HG03439 (cell line): ENCODE results near the gene NHLRC4.

Experiments
- ATAC-seq: cut with Tn5 transposase; IDR thresholded peaks from one replicate; pipeline ENCODE4 v1.9.1; 2021; ENCODE audit warnings: mild to moderate bottlenecking, moderate library complexity; ENCODE audit not compliant: unreplicated experiment

Gene NHLRC4

DNA sequence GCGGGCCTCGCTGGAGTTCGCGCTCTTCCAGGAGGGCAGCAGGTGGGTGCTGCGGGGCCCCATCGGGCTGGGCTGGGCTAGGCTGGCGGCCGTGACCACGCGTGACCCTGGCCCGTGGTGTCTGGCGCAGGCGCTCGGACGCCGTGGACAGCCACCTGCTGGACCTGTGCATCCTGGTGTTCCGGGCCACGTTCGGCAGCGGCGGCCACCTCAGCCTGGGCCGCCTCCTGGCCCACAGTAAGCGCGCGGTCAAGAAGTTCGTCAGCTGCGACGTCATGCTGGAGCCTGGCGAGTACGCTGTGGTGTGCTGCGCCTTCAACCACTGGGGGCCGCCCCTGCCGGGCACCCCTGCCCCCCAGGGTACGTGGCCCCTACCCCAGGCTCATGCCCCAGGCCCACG is 14.6 kb upstream of the NHLRC4 start:
- ATAC-seq, result no peak

DNA sequence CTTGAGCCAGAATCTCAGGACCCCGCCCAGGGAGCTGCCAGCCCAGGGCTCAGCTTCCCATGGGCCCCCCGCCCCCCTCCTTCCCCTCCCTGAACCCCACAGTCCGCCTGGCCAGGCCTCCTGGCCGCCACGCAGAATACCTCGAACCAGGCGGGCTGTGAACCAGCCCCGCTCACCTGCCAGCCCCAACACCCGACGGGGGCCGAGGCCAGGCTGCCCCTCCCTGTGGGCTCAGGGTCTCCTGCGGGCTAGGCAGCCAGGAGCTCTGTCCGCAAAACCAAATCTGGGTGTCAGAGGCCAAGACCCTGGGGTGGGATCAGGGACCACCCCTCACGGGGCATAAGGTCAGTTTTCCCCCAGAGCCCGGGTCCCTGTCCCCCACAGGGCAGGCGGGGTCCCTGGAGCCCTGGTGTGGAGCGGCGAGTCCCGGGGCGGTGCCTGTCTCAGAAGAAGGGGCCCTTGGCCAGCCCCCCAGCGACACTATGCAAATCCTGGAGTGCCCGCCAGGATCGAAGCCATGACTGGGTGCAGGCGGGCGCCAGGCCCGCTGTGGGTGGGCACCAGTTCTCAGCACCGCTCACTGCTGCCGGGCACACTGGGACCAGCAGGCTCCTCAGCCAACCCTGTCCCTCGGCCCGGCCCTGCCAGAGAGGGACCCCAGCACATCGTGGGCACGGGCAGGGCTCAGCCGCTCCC is 13.1 kb upstream of the NHLRC4 start:
- no peak for ATAC-seq

DNA sequence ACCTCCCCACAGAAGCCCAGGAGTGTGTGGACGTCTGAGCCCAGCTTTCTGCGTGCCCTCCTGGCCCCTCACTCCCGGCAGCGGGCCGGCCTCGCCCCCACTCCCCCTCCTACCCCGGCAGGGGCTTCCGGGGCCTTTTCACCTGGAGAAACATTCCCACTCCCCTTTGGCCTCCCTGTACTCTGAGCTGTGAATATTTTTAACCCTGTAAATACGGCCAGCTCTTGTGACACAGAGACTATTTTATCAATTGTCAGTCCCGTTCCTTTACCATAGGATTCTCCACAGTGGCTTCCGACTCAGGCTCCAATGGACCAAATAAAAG is 12.5 kb upstream of the NHLRC4 start:
- no peak for ATAC-seq

DNA sequence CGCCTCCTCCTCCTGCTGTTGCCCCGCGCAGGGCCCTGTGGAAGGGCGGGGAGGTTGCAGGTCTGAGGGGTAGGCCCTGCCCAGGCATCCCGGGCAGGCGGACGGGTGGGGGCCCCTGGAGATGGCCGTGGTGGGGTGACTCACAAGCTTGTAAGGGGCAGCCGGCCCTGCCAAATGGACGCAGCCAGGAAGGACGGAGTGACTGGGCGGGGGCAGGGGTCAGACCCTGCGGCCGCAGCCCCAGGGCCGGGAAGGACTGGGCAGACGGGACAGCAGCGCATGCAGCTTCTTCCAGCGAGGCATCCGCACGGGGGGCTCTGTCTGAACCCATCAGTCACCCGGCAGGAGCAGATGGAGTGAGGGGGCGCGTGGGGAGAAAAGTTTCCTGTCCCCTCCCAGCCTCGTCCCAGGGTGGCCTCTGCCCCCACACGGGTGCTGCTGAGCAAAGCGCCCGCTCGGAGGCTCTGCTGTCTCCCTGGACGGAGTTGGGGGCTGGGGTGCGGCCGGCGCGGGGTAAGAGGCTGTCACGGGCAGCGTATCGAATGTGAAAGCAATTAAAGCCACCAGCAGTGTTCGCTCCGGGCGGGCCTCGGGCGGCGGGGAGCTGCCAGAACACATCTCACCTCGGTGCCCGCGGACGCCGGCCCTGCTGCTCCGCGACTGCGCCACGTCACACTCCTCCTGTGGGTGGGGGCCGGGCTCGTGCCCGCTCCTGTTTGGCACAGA is 12.0 kb upstream of the NHLRC4 start:
- ATAC-seq, result no peak

DNA sequence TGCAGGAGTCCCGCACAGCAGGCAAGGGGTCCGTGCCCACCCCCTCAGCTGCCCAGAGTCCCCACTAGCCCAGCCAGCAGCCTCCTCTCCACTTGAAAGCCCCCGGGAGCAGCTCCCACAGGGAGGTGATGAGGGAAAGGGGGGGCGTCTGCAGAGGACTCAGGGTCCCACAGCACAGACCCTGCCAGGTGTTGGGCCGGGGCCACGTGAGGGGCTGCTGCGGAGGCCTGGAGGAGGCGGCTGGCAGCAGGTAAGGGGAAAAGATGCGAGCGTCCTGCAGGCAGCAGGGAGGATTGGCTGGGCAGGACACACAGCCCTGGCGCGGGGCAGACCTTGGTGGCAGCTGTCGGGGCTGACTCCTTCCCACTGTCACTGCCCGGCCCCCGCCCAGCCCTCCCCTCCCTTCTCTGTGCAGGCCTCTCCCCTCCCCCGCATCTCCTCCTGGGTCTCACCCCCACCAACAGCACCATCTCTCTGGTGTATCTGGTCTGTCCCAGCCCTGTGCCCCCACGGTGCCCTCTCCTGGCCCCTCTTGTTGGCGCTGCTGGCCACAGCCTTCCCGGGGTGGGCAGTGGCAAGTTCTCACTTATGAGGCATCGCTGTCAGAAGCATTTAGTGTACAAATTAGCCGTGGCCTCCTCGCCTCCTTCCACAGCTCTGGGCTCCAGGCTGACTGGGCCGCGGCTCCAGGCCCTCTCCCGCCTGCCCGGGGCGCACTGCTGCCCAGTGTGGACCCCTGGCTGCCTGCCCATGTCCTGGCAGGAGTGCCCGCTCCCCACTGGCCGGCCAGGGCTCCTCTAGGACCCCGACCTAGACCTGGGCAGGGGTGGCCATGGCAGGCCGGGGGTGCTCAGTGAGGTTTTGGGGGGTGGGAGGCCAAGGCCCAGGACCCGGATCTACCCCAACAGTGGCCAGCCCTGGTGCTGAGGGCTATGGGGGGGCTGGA is 11.0 kb upstream of the NHLRC4 start:
- no peak for ATAC-seq

DNA sequence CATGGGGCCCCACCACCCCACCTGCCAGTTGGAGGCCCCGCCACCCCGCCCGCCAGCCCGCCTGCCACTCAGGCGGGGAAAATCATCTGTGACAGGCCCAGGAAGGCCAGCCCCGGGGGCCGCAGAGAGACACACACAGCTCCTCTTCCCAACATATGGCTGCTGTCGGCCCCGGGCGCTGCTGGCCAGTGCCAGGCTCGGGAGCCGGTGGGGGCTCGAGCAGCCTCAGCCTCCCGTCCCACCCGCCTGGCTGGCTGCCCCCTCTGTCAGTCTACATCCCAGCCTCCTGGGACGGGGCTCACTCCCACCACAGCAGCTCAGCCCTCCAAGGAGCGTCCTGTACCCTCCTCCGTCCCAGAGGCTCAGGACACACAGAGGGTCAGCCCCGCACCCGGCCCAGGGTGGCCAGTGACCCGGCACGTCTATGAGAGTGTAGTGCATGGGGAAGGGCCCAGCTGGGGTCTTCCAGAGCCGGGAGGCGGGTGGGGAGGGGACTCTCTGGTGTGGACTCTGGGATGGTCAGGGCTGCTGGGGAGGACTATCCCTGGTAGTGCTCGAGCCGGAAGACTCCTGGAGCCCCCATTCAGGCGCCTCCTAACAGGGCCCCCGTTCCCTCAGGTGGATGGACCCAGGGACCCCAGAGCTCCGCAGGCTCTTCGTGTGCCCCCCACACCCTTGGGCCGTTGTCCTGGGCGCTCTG is 10.2 kb upstream of the NHLRC4 start:
- ATAC-seq, result no peak

DNA sequence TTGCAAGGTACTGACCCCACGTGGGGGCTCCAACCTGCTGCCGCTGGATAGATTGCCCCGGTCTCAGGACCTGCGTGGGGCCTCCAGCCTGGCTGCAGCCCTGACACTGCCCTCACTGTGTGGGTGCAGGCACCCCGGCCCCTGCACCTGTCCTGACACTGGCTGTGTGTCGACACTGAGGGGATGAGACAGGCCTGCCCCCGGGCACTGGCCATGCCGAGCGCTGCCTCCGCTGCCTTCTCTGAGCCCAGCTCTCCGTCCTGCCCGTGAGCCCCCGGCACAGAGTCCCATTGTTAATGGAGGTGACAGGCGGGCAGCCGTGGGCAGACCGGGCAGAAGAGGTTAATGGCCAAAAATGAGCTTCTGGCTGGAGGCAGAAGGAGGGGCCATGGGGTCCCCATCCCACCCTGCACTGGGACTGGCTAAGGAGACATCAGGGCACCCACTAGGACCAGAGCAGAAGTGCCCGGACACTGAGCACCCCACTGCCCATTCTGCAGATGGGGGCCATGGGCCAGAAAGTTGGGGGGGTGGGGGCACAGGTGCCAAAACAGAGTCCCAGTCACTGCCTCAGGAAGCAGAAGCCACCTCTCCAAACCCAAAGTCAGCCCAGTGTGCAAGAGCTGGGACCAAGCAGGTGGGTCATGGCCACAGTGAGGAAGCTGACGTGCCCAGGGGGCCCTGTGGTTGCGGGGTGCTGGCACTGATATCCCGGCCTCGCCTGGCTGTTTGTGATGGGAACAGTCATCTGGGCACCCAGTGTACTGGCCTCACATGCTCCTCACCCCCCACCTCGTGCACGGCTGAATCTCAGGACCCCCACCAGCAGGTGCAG is 9.1 kb upstream of the NHLRC4 start:
- ATAC-seq, result no peak

DNA sequence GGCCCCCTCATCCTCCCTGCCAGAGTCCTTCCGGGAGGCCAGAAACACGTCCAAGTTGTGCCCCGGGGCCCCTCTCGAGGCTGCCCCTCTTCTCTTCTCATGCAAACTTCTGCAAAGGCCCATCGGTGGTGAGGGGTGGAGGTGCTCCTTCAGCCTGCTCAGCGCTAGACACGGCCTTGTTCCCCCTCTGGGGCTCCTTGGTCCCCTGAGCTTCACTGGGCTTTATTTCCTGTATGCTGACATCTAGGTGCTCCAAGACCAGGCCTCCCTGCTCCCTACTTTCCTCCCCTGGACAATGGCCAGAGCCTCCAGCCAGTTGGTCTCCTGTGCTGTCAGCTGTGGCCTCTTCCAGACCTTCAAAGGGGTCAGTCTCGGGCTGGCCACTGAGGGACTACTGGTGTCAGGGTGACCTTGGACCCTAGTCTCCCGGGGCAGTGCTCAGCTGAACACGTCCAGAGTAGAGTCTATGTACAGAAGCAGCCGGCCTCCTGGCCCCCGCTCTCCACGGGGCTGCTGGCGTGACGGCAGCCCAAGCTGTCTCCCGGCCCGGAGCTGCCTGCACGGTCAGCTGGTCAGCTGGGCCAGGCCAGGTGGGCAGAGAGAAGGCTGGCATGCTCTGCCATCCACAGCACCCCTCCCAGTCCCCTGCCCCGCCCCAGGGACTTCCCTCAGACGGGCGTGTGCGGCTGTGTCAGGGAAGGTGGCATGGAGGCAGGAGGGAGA is 8.3 kb upstream of the NHLRC4 start:
- no peak for ATAC-seq

DNA sequence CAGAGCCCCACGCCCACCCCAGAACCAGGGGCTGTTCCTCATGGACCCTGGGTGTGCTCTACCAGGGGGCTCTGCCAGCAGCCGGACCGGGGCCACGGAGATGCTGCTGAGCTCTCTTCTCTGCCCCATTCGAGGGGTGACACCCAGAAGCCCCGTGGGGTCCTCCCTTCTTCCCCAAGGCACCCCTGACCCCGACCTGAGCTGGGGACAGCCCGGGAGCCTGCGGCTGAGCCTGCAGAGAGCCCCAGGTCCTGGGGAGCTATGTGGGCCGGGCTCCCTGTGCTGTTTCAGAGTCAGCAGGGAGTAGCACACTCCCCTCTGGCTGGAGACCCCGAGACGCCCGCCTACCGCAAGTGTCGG is 7.8 kb upstream of the NHLRC4 start:
- ATAC-seq, result no peak

DNA sequence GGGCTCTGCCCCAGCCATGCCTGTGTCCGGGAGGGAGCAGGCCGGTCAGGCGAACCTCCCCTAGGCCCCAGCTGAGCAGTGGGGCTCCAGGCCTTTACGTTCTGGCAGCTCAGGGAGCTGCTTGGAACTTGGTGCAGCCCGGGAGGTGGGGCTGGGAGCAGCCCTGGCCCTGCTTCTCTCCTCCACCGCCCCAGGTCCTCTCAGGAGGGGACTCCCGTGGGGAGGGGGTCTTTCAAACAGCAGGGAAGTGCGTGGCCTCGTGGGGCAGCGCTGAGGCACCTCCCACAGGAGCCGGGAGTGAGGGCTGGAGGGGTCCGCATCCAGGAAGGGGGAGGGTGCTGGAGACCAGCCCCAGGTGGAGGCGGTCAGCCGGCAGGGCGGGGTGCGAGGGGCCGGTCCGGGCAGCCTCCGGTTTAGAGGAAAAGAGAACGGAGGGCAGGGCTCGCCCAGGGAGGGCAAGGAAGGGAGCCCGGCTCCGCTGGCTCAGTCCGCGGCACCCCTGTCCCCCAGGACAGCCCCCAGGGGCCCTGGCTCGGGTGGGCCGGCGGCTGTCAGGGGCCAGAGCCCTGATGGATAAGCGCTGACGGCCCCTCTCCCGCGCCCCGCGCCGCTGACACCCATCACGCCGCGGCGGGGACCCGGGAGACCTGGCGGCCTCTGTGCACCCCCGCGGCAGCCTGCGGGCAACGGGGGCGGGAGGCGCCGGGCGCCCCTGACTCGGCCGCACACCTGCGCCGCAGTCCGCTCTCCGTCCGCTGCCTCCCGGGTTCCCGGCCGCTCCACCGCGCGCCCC is 7.2 kb upstream of the NHLRC4 start:
- no peak for ATAC-seq

DNA sequence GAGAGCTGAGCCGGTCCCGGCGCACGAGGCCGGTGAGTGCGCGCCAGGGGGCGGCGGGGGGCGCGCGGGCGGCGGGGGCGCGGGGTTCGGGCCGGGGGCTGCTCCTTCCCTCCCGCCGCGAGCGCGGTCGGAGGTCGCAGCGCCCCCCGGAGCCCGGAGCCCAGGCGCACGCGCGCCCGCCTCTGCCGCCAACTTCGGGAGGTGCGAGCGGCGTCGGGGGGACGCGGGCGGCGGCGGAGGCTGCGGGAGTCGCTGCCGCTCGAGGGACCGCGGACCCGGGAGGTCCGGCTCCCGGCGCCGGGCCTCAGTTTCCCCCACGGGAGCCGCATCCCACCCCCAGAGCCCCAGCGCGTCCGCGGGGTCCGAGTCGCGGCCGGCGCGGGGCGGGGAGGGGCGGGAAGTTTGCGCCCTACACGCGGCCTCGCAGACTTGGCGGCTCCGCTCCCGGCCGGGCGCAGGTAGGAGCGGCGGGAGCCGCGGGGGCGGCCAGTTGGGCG is 6.6 kb upstream of the NHLRC4 start, which contains the start of gene PRR35:
Gene PRR35, plus strand, starts transcription at position 191 of the 497 bp plus-strand sequence. CDS start 2,901 bp downstream, outside the sequence.
- no peak for ATAC-seq

DNA sequence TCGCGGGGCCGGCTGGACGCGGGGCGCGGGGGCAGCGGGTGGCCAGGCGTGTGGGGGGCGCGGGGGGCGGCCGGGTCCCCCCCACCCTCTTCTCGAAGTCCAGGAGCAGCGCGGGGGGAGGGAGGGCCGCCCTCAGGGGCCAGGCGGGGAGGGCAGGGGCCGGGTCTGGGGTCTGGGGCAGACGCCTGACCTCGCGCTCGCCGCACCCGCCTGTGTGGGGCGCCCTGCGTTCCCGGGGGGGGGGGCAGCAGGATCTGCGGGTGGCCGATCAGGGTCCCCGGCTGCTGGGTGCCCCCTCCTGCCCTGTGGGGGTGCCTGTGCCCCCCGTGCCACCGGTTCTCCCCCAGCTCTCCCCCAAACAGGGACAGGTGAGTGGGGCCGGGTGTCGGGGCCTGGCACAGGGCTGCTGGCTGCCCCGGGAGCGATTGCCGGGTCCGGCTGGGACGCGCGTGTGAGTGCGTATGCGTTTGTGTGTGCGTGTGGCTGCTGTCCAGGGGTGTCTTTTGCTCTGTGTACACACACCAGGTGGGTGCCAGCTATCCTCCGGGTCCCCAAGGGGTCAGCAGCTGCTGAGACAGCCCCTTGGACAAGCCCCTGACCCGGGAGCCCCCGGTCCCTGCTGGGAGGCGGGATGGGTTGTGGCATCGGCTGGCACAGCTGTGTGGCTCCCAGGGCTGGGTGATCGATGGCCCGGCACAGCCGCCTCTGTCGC is 5.9 kb upstream of the NHLRC4 start:
- no peak for ATAC-seq

DNA sequence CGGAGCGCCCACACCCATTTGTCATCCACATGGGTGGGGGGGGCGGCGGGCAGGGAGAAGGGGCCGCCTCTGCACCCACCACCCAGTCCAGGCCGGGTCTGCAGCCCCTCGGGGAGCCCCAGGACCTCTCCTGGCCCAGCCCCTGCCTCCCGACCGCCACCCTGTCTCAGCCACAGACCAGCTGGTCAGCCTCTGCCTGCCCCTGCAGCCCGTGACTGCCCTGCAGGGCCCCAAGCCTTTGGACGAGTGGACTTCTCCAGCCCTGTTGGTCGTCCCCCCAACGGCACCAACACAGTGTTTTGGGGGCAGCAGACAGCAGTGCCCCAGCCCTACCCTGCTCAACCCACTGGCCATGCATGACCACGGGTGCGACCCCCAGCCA is 5.4 kb upstream of the NHLRC4 start:
- ATAC-seq, result no peak

DNA sequence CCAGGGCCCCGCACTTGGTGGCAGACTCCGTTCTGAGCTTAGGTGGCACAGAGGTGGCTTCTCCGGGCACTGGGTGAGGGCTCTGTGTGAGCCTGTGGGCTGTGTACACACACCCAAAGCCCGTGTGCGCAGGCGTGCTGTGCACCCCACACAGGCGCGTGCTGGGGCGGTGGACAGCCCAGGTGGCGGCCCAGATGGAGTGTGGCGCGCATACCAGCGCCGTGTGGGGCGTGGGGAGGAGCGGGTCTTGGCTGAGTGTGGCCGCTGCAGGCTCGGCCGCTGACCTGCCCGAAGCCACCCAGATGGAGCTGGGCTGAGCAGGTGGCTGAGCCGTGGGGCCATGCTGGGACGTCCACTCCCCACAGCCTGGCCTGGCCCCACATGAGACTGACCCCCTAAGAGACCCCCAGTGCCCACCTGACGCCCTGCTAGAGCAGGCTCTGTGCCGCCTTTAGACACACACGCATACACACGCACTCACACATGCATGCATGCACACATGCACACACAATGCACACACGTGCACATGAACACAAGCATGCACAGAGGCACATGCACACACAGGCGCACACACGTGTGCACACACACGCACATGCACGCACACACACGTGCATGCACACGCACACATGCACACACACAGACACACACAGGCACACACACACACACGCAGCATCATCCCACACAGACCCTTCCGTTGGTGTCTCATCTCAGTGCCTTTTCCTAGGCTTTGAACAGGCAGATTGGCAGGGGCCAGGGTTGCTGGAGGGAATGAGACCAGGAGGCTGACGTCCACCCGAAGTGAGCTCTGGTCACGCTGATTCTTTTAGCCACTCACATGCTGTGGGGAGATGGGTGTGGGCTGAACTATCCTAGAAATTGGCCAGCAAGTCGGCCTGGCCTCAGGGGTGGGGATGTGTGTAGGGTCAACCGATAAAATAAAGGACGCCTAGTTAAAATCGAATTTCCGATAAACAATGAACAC is 4.6 kb upstream of the NHLRC4 start:
- ATAC-seq, result no peak

DNA sequence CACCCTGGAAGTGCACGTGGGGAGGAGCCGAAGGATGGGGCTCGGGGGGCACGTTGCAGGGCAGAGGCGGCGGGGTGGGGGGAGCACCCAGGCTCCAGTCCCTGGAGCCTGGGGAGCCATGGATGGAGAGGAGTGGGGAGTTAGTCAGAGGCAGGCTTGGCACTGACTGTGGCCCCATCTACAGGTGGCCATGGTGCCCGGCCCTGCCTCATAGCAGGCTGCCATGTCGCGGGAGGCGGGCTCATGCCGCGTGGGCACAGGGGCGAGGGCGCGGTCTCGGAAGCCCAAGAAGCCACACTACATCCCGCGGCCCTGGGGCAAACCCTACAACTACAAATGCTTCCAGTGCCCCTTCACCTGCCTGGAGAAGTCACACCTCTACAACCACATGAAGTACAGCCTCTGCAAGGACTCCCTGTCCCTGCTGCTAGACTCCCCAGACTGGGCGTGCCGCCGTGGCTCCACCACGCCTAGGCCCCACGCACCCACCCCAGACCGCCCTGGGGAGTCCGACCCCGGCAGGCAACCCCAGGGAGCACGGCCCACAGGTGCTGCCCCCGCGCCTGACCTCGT is 3.6 kb upstream of the NHLRC4 start:
- no peak for ATAC-seq

DNA sequence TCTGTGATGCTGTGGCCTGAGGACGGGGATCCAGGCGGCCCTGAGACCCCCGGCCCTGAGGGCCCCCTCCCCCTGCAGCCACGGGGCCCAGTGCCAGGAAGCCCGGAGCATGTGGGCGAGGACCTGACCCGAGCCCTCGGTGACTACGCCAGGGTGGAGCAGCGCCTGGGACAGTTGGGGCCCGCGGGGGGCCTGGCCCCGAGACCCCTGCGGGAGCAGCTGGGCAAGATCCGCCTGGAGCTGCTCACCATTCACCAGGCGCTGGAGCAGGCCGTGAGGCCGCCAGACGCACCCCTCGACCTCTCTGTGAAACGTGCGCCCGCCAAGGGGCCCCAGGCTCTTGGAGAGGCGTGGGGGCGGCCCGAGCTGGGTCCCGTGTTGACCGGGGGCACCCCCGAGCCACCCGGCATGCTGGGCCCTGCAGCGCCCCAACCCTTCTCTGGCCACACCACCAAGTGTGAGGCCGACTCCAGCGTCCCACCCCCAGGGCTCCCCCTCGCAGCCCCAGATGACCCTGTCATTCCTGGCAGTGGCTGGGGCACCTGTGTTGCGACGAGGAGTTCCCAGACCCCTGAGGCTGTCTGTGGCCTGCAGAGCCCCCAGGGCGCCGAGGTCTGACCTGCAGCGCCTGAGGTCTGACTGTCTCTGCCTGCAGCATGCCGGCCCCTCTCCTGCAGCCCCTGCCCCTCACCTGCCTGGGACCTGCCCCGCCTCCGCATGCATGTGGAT is 2.0 kb upstream of the NHLRC4 start:
- no peak for ATAC-seq
